Glutamatergic neuron (in vitro differentiated cells): ENCODE data around the gene SF3A2. TPM values are rescaled to one million over a fixed set of nuclear protein-coding genes. Genes with fewer than 3 reads are reported as not detected.

Experiments used
- DNase-seq: peaks from one replicate; pipeline ENCODE4 v3.0.0; 2022
- H3K27ac Mint-ChIP-seq: one replicate; pipeline ENCODE4 v1.8.0; 2020; ENCODE audit warnings: mild to moderate bottlenecking, mixed read lengths, inconsistent platforms; ENCODE audit not compliant: unreplicated experiment
- H3K27me3 Mint-ChIP-seq: one replicate; pipeline ENCODE4 v1.8.0; 2020; ENCODE audit warnings: mild to moderate bottlenecking, moderate library complexity, mixed read lengths, inconsistent platforms; ENCODE audit not compliant: unreplicated experiment
- H3K36me3 Mint-ChIP-seq: one replicate; pipeline ENCODE4 v1.8.0; 2020; ENCODE audit warnings: mild to moderate bottlenecking, mixed read lengths, inconsistent platforms; ENCODE audit not compliant: unreplicated experiment
- H3K4me1 Mint-ChIP-seq: one replicate; pipeline ENCODE4 v1.8.0; 2020; ENCODE audit warnings: mild to moderate bottlenecking, low read depth, mixed read lengths, inconsistent platforms; ENCODE audit not compliant: unreplicated experiment
- H3K4me3 Mint-ChIP-seq: one replicate; pipeline ENCODE4 v1.8.0; 2020; ENCODE audit warnings: mild to moderate bottlenecking, mixed read lengths, inconsistent platforms; ENCODE audit not compliant: unreplicated experiment
- H3K9me3 Mint-ChIP-seq: one replicate; pipeline ENCODE4 v1.8.0; 2020; ENCODE audit warnings: mild to moderate bottlenecking, moderate library complexity, mixed read lengths, inconsistent platforms; ENCODE audit not compliant: unreplicated experiment
- CTCF ChIP-seq: fragments of 200-600 bp; sonication (generic); IDR thresholded peaks from one replicate; pipeline ENCODE4 v1.5.0; 2021; ENCODE audit not compliant: partially characterized antibody, unreplicated experiment
- total RNA-seq: library from RNA; stranded (reverse); fragmentation: NEBNext Ultra II Directional; extraction: Animal tissue kit (Norgen Biotek cat#: 25700); gene quantifications from one replicate; pipeline ENCODE4 v1.2.1, GENCODE V29; 2021; ENCODE audit not compliant: unreplicated experiment

The SF3A2 gene
- total RNA-seq, 1 donor from 2014 or later: 101 TPM

DNA sequence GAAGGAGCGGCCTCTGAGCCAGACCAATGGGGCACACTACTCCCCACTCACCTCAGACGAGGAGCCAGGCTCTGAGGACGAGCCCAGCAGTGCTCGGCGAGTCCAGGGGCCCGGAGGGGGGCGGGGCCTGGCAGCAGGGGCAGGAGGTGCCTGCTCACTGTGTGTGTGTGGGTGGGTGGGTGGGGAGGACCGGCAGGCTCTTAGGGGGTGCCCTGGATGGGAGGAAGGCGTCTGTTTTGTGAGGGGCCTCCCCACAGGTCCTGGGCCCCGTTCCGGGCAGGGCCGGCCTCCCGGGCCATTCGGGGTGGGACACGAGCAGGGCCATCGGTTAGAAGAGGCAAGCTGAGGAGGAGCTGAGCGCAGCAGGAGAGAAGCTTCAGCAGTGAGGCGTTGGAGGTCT lies 13.2 kb upstream of the SF3A2 start:
- TF ChIP-seq CTCF: no peak
- Mint-ChIP-seq H3K9me3 (peaks cover 9% of the 10 kb centered on the region), H3K4me1 (no peaks in the 10 kb centered on the region), H3K27ac (no peak overlapping the region), H3K27me3 (peaks cover 3% of the 10 kb centered on the region), H3K4me3 (no peak overlapping the region), H3K36me3 (no peaks in the 10 kb centered on the region)
- no peak for DNase-seq

GRCh38 chr19:2223959-2224358 lies 12.7 kb upstream of the SF3A2 start:
- H3K27ac Mint-ChIP-seq: peak overlapping the region; percentile 43
- peaks cover 9% of the 10 kb centered on the region for H3K9me3 Mint-ChIP-seq
- H3K4me3 Mint-ChIP-seq: no peak overlapping the region
- H3K27me3 Mint-ChIP-seq: peaks cover 6% of the 10 kb centered on the region
- H3K36me3 Mint-ChIP-seq: no peaks in the 10 kb centered on the region
- TF ChIP-seq CTCF: no peak
- no peak for DNase-seq
- no peaks in the 10 kb centered on the region for H3K4me1 Mint-ChIP-seq

- Mint-ChIP-seq H3K9me3 (peaks cover 9% of the 10 kb centered on the region), H3K27ac (no peak overlapping the region), H3K36me3 (no peaks in the 10 kb centered on the region), H3K27me3 (peaks cover 3% of the 10 kb centered on the region), H3K4me3 (no peak overlapping the region), H3K4me1 (no peaks in the 10 kb centered on the region)
- no peak for TF ChIP-seq CTCF
- DNase-seq: no peak
Measured at GRCh38 chr19:2224754-2225349, 11.8 kb upstream of the SF3A2 start.

DNA sequence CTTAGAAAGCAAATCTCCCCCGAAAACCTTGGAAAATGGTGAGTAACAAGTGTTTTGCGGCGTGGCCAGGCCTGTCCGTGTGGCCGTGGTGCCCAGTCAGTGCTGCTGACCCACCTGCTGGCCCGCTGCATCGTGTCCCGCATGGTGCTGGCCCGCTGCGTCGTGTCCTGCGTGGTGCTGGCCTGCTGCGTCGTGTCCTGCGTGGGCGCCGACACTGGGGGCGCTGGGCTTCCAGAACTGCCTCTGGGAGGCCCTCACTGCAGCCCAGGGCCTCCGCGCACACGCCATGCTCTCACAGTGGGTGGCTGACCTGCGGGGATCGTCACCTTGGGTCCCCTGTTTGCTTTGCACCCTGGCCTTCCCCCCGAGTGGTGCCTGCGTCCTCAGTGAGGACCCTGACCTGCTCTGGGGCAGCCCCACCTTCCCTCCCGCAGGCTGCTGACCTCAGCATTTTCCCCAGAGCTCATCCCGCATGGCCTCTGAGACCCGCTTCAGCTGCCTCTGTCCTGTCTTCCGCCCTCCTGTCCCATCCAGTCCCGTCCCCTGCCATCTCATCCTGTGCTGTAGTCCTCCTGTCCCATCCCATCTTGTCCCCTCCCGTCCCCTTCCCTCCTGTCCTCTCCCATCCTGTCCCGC lies 11.1 kb upstream of the SF3A2 start:
- no peak for TF ChIP-seq CTCF
- H3K4me3 Mint-ChIP-seq: no peak overlapping the region
- H3K36me3 Mint-ChIP-seq: no peaks in the 10 kb centered on the region
- peaks cover 4% of the 10 kb centered on the region for H3K27me3 Mint-ChIP-seq
- H3K4me1 Mint-ChIP-seq: peaks cover 2% of the 10 kb centered on the region
- no peak overlapping the region for H3K27ac Mint-ChIP-seq
- no peak for DNase-seq
- H3K9me3 Mint-ChIP-seq: peaks cover 12% of the 10 kb centered on the region

GRCh38 chr19:2226051-2226839 lies 10.4 kb upstream of the SF3A2 start:
- H3K27me3 Mint-ChIP-seq: peaks cover 5% of the 10 kb centered on the region
- no peak overlapping the region for H3K4me3 Mint-ChIP-seq
- H3K36me3 Mint-ChIP-seq: no peaks in the 10 kb centered on the region
- peaks cover 13% of the 10 kb centered on the region for H3K9me3 Mint-ChIP-seq
- no peak overlapping the region for H3K27ac Mint-ChIP-seq
- DNase-seq: no peak
- H3K4me1 Mint-ChIP-seq: peaks cover 3% of the 10 kb centered on the region
- no peak for TF ChIP-seq CTCF
